ENCODE measurements around the gene OR51B5. TPM values are rescaled to one million over a fixed set of nuclear protein-coding genes. Genes with fewer than 3 reads are reported as not detected.

OR51B5 gene
- total and polyA plus RNA-seq, 10 of the 15 experiments (the other 5 are each of a cell fraction or from before 2014, with no cell fraction given), result 0.04 to 2.1 (median 0.17) TPM; not detected in 6

GRCh38 chr11:5324197-5324596 is 19.1 kb downstream of the OR51B5 start, which contains the start of gene OR51B2:
TSS of gene OR51B2 (minus strand) at chr11:5324297. CDS start at chr11:5324297, 0 bp downstream.
- H2AFZ ChIP-seq (ENCODE audit: control insufficient read depth, low read depth, low read length), result no peak within 1 kb of the TSS
- ChIA-PET SMC1A (ENCODE audit: uncharacterized antibody, unreplicated experiment) (no interaction called here), CTCF (no interaction called here), POLR2A (no interaction called here), RAD21 (ENCODE audit: unreplicated experiment) (no interaction called here)
- no peak for FAIRE-seq
- in situ Hi-C loops (cut with MboI) (no loop called here), intact Hi-C loops (cut with micrococcal nuclease; ENCODE audit: unreplicated experiment) (no loop called here)
- no peak for DNase-seq (ENCODE audit: low read depth, low spot score)
- ATAC-seq, result no peak
- no peak within 1 kb of the TSS for H3K27ac ChIP-seq (ENCODE audit: control insufficient read depth, insufficient read depth)
- no peaks in the 10 kb centered on the region for H3K36me3 ChIP-seq (ENCODE audit: control insufficient read depth in 2 of 2, insufficient read depth in 2 of 2, low read length in 1 of 2)
- H3K79me2 ChIP-seq (ENCODE audit: control insufficient read depth, insufficient read depth, low read length), result no peaks in the 10 kb centered on the region
- WGBS (ENCODE audit: insufficient coverage, insufficient replicate concordance, low lambda C conversion rate, missing lambda C conversion rate), result 27% methylated on average over 3 of the region's 3 CpGs
- no peak within 1 kb of the TSS for H3K4me2 ChIP-seq (ENCODE audit: control insufficient read depth, insufficient read depth)
- H3K27me3 ChIP-seq (replicated peaks in 1 of 2; ENCODE audit: control insufficient read depth in 2 of 2, insufficient read depth in 2 of 2, low read length in 1 of 2), result no peaks in the 10 kb centered on the region
- H3K9ac ChIP-seq (ENCODE audit: control insufficient read depth, insufficient read depth, low read length), result no peak within 1 kb of the TSS
- H4K20me1 ChIP-seq (ENCODE audit: control insufficient read depth, insufficient read depth), result no peaks in the 10 kb centered on the region
- no TSS peak for BruUV-seq (replicated peaks)
- no peaks in the 10 kb centered on the region for H3K4me1 ChIP-seq (ENCODE audit: control insufficient read depth, insufficient read depth, low read length)
- no peak within 1 kb of the TSS for H3K4me3 ChIP-seq
- H3K9me3 ChIP-seq (replicated peaks; ENCODE audit: control insufficient read depth, insufficient read depth, low read length), result no peaks in the 10 kb centered on the region
- TF ChIP-seq RB1 (IDR thresholded peaks at IDR 0.05; ENCODE audit: borderline replicate concordance) (no peak), BACH1 (IDR thresholded peaks at IDR 0.05; ENCODE audit: borderline replicate concordance) (no peak), IKZF2 (IDR thresholded peaks at IDR 0.05) (no peak), KDM1A (IDR thresholded peaks at IDR 0.05; ENCODE audit: borderline replicate concordance) (no peak), ZNF622 (IDR thresholded peaks at IDR 0.05) (no peak), POLR2A (IDR thresholded peaks at IDR 0.05; ENCODE audit: low read depth, low read length) (no peak), FOS (IDR thresholded peaks at IDR 0.05; ENCODE audit: borderline replicate concordance, extremely low read depth, insufficient read length) (no peak), LARP7 (IDR thresholded peaks at IDR 0.05) (no peak)
- TF ChIP-seq, protein P1, sequence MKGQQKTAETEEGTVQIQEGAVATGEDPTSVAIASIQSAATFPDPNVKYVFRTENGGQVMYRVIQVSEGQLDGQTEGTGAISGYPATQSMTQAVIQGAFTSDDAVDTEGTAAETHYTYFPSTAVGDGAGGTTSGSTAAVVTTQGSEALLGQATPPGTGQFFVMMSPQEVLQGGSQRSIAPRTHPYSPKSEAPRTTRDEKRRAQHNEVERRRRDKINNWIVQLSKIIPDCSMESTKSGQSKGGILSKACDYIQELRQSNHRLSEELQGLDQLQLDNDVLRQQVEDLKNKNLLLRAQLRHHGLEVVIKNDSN (IDR thresholded peaks at IDR 0.05; ENCODE audit: borderline replicate concordance, extremely low read length, insufficient read depth, low read depth, low read length), result no peak

All from GM12878 (cell line).